GM23338 (cell line): ENCODE data around the gene SUPT3H. TPM values are rescaled to one million over a fixed set of nuclear protein-coding genes. Genes with fewer than 3 reads are reported as not detected.

Experiments used
- ATAC-seq: fragments of 200-7000 bp; cut with Tn5 transposase; 3 replicates; pipeline ENCODE4 v1.9.1; 2020
- DNase-seq: peaks from one replicate; pipeline ENCODE4 v3.0.0-alpha.2; 2015; ENCODE audit warnings: low spot score
- H2AFZ ChIP-seq: fragments of 200-600 bp; sonication (generic); 2 replicates; pipeline ENCODE4 v1.8.0; 2016; ENCODE audit warnings: antibody characterized with exemption, mild to moderate bottlenecking, moderate library complexity
- H3F3A ChIP-seq: fragments of 200-600 bp; sonication (generic); replicated peaks from 2 replicates; pipeline ENCODE4 v1.8.0; 2017; ENCODE audit warnings: antibody characterized with exemption, mixed run types, low read depth
- H3K27ac ChIP-seq: fragments of 200-600 bp; sonication (generic); 2 replicates; pipeline ENCODE4 v1.6.1; 2016; ENCODE audit warnings: low read depth
- H3K27me3 ChIP-seq: fragments of 200-600 bp; sonication (generic); 2 replicates; pipeline ENCODE4 v1.8.0; 2016; ENCODE audit warnings: mild to moderate bottlenecking, mixed run types, moderate library complexity; ENCODE audit not compliant: insufficient read depth
- H3K36me3 ChIP-seq: fragments of 200-600 bp; sonication (generic); 2 replicates; pipeline ENCODE4 v1.8.0; 2016; ENCODE audit warnings: mild to moderate bottlenecking; ENCODE audit not compliant: insufficient read depth
- H3K4me1 ChIP-seq: fragments of 200-600 bp; sonication (generic); 2 replicates; pipeline ENCODE4 v1.8.0; 2016; ENCODE audit warnings: mild to moderate bottlenecking, moderate library complexity; ENCODE audit not compliant: insufficient read depth
- H3K4me2 ChIP-seq: fragments of 200-600 bp; sonication (generic); 2 replicates; pipeline ENCODE4 v1.7.1; 2017; ENCODE audit warnings: mixed run types
- H3K4me3 ChIP-seq: fragments of 200-600 bp; sonication (generic); 2 replicates; pipeline ENCODE4 v1.6.1; 2016; ENCODE audit warnings: mixed run types
- H3K79me2 ChIP-seq: fragments of 200-600 bp; sonication (generic); replicated peaks from 2 replicates; pipeline ENCODE4 v1.8.0; 2017; ENCODE audit warnings: mild to moderate bottlenecking; ENCODE audit not compliant: insufficient read depth
- H3K9me2 ChIP-seq: fragments of 200-600 bp; sonication (generic); 2 replicates; pipeline ENCODE4 v1.8.0; 2017; ENCODE audit not compliant: insufficient read depth
- H4K20me1 ChIP-seq: fragments of 200-600 bp; sonication (generic); replicated peaks from 2 replicates; pipeline ENCODE4 v1.8.0; 2017; ENCODE audit warnings: mild to moderate bottlenecking; ENCODE audit not compliant: insufficient read depth
- H3K27ac Mint-ChIP-seq: 2 replicates; pipeline ENCODE4 v1.8.0; 2020; ENCODE audit warnings: inconsistent platforms, mild to moderate bottlenecking, moderate library complexity, mixed read lengths
- H3K27me3 Mint-ChIP-seq: 3 replicates; pipeline ENCODE4 v1.8.0; 2022; ENCODE audit warnings: low read depth, mild to moderate bottlenecking, moderate library complexity, mixed read lengths, inconsistent platforms; ENCODE audit not compliant: insufficient read depth, poor library complexity
- H3K36me3 Mint-ChIP-seq: 3 replicates; pipeline ENCODE4 v1.8.0; 2021; ENCODE audit warnings: low read depth, mild to moderate bottlenecking, inconsistent platforms, moderate library complexity, mixed read lengths
- H3K4me1 Mint-ChIP-seq: 3 replicates; pipeline ENCODE4 v1.8.0; 2020; ENCODE audit warnings: mild to moderate bottlenecking, inconsistent platforms, mixed read lengths
- H3K4me3 Mint-ChIP-seq: 3 replicates; pipeline ENCODE4 v1.8.0; 2021; ENCODE audit warnings: moderate library complexity, mild to moderate bottlenecking, inconsistent platforms, mixed read lengths
- H3K9me3 Mint-ChIP-seq: 3 replicates; pipeline ENCODE4 v1.8.0; 2020; ENCODE audit warnings: moderate library complexity, mild to moderate bottlenecking, inconsistent platforms, mixed read lengths
- CREB1 ChIP-seq: fragments of 250-450 bp; sonication (Bioruptor Pico); IDR thresholded peaks from 2 replicates; pipeline ENCODE4 v1.5.0; 2020; ENCODE audit warnings: low read depth, mild to moderate bottlenecking, moderate library complexity
- EZH2 ChIP-seq: fragments of 200-600 bp; sonication (generic); IDR thresholded peaks from one replicate; pipeline ENCODE4 v1.8.0; 2017; ENCODE audit warnings: antibody characterized with exemption, mild to moderate bottlenecking, low read depth; ENCODE audit not compliant: unreplicated experiment
- EZH2phosphoT487 ChIP-seq: fragments of 200-600 bp; sonication (generic); IDR thresholded peaks from one replicate; pipeline ENCODE4 v1.8.1; 2018; ENCODE audit warnings: antibody characterized with exemption; ENCODE audit not compliant: unreplicated experiment
- JUNB ChIP-seq: IDR thresholded peaks from one replicate; pipeline ENCODE4 v1.6.1; 2016; ENCODE audit warnings: antibody characterized with exemption; ENCODE audit not compliant: unreplicated experiment
- NANOG ChIP-seq: IDR thresholded peaks from 2 replicates; pipeline ENCODE4 v1.6.1; 2016; ENCODE audit warnings: antibody characterized with exemption, borderline replicate concordance
- POLR2AphosphoS5 ChIP-seq: IDR thresholded peaks from 2 replicates; pipeline ENCODE4 v1.6.1; 2016; ENCODE audit warnings: antibody characterized with exemption, low read depth
- ZNF114 ChIP-seq: fragments of 250-450 bp; sonication (Bioruptor Pico); IDR thresholded peaks from 2 replicates; pipeline ENCODE4 v1.5.0; 2020; ENCODE audit warnings: mild to moderate bottlenecking, moderate library complexity
- ZNF331 ChIP-seq: fragments of 250-450 bp; sonication (Bioruptor Pico); IDR thresholded peaks from 2 replicates; pipeline ENCODE4 v1.5.0; 2020; ENCODE audit warnings: low read depth, mild to moderate bottlenecking, moderate library complexity
- polyA plus RNA-seq: library from polyadenylated mRNA; unstranded; fragments of >200 nt; fragmentation: Nextera tagmentation; extraction: Ambion mirVana; gene quantifications from 2 replicates; pipeline ENCODE4 v1.2.1, GENCODE V29; 2016
- total RNA-seq: library from RNA; depleted of rRNA; stranded (reverse); fragments of >200 nt; shearing (Covaris generic); gene quantifications from 2 replicates; pipeline ENCODE4 v1.2.3, GENCODE V29; 2014
- TF ChIP-seq, protein P1 (sequence below): IDR thresholded peaks from one replicate; pipeline ENCODE4 v1.6.1; 2018; ENCODE audit warnings: antibody characterized with exemption; ENCODE audit not compliant: unreplicated experiment
- TF ChIP-seq, protein P2 (sequence below), 2 experiments: fragments of 200-600 bp in 1 of 2; sonication (generic) in 1 of 2; conservative IDR thresholded peaks; 2 replicates each; pipeline versions ENCODE4 v1.5.1 to v1.6.1; 2016 to 2017; ENCODE audit warnings: antibody characterized with exemption in 2 of 2, low read depth in 2 of 2, mild to moderate bottlenecking in 2 of 2, moderate library complexity in 1 of 2
- TF ChIP-seq, protein P3 (sequence below): fragments of 250-450 bp; sonication (Bioruptor Pico); IDR thresholded peaks from 2 replicates; pipeline ENCODE4 v1.5.0; 2020; ENCODE audit warnings: mild to moderate bottlenecking, moderate library complexity

Gene SUPT3H
- total and polyA plus RNA-seq, 2 experiments from 2014 or later, result 11.4 to 30.1 TPM

DNA sequence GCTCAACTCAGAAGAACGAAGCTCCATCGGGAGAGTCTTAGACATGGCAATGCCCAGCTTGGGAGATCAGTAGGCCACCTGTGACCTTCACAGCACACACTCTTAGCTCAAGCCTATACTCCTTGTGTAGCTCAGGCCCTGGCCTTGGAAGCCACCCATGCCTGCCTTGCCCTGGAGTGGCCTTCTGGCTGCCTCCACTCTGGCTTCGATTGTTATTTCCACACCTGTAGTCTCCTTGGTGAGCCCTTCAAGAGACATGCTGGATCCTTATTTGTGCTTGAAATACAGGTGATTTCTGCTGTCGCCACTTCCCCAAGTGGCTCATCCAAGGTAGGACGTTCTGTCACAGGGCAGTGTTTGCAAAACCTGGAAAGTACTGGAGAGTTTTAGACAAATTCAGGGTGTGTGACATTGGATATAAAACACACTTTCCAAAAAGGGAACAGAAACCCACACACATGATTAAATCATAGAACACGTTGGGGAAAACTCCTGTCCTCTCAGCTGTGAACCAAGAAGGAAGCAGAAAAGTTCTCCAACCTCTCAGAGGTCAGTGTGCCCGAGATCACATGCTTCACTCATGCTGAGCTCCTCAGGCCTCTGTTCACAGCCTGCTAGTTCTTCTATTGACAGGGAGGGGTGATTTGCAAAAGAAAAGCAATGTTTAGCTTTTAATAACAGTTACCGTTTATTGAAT lies 598.5 kb downstream of the SUPT3H start:
- no peak overlapping the region for H3K4me3 Mint-ChIP-seq
- no peak for ATAC-seq

More for the DNA sequence above, 598.5 kb downstream of the SUPT3H start:
- Mint-ChIP-seq H3K36me3 (no peaks in the 10 kb centered on the region), H3K27me3 (peaks cover 2% of the 10 kb centered on the region), H3K9me3 (peaks cover 2% of the 10 kb centered on the region; the same call in 2 of the 3 replicates), H3K4me1 (peaks cover 10% of the 10 kb centered on the region), H3K27ac (no peak overlapping the region)
- H3K4me2 ChIP-seq, result no peak overlapping the region
- H4K20me1 ChIP-seq, result no peaks in the 10 kb centered on the region
- no peaks in the 10 kb centered on the region for H3K27me3 ChIP-seq
- H3K9me2 ChIP-seq, result peaks cover 11% of the 10 kb centered on the region; the same call in 1 of the 2 replicates
- no peak overlapping the region for H3K4me3 ChIP-seq
- H3F3A ChIP-seq, result no peaks in the 10 kb centered on the region
- TF ChIP-seq EZH2, result no peak
- TF ChIP-seq, protein P1, sequence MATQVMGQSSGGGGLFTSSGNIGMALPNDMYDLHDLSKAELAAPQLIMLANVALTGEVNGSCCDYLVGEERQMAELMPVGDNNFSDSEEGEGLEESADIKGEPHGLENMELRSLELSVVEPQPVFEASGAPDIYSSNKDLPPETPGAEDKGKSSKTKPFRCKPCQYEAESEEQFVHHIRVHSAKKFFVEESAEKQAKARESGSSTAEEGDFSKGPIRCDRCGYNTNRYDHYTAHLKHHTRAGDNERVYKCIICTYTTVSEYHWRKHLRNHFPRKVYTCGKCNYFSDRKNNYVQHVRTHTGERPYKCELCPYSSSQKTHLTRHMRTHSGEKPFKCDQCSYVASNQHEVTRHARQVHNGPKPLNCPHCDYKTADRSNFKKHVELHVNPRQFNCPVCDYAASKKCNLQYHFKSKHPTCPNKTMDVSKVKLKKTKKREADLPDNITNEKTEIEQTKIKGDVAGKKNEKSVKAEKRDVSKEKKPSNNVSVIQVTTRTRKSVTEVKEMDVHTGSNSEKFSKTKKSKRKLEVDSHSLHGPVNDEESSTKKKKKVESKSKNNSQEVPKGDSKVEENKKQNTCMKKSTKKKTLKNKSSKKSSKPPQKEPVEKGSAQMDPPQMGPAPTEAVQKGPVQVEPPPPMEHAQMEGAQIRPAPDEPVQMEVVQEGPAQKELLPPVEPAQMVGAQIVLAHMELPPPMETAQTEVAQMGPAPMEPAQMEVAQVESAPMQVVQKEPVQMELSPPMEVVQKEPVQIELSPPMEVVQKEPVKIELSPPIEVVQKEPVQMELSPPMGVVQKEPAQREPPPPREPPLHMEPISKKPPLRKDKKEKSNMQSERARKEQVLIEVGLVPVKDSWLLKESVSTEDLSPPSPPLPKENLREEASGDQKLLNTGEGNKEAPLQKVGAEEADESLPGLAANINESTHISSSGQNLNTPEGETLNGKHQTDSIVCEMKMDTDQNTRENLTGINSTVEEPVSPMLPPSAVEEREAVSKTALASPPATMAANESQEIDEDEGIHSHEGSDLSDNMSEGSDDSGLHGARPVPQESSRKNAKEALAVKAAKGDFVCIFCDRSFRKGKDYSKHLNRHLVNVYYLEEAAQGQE, result no peak
- TF ChIP-seq NANOG, result no peak
- TF ChIP-seq, protein P2, sequence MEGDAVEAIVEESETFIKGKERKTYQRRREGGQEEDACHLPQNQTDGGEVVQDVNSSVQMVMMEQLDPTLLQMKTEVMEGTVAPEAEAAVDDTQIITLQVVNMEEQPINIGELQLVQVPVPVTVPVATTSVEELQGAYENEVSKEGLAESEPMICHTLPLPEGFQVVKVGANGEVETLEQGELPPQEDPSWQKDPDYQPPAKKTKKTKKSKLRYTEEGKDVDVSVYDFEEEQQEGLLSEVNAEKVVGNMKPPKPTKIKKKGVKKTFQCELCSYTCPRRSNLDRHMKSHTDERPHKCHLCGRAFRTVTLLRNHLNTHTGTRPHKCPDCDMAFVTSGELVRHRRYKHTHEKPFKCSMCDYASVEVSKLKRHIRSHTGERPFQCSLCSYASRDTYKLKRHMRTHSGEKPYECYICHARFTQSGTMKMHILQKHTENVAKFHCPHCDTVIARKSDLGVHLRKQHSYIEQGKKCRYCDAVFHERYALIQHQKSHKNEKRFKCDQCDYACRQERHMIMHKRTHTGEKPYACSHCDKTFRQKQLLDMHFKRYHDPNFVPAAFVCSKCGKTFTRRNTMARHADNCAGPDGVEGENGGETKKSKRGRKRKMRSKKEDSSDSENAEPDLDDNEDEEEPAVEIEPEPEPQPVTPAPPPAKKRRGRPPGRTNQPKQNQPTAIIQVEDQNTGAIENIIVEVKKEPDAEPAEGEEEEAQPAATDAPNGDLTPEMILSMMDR (conservative IDR thresholded peaks at IDR 0.05; ENCODE audit: low read depth in 2 of 2), result no peak
- TF ChIP-seq CREB1 (CRISPR knock-in tag), result no peak
- TF ChIP-seq POLR2AphosphoS5, result no peak
- no peak for TF ChIP-seq JUNB
- TF ChIP-seq, protein P3, sequence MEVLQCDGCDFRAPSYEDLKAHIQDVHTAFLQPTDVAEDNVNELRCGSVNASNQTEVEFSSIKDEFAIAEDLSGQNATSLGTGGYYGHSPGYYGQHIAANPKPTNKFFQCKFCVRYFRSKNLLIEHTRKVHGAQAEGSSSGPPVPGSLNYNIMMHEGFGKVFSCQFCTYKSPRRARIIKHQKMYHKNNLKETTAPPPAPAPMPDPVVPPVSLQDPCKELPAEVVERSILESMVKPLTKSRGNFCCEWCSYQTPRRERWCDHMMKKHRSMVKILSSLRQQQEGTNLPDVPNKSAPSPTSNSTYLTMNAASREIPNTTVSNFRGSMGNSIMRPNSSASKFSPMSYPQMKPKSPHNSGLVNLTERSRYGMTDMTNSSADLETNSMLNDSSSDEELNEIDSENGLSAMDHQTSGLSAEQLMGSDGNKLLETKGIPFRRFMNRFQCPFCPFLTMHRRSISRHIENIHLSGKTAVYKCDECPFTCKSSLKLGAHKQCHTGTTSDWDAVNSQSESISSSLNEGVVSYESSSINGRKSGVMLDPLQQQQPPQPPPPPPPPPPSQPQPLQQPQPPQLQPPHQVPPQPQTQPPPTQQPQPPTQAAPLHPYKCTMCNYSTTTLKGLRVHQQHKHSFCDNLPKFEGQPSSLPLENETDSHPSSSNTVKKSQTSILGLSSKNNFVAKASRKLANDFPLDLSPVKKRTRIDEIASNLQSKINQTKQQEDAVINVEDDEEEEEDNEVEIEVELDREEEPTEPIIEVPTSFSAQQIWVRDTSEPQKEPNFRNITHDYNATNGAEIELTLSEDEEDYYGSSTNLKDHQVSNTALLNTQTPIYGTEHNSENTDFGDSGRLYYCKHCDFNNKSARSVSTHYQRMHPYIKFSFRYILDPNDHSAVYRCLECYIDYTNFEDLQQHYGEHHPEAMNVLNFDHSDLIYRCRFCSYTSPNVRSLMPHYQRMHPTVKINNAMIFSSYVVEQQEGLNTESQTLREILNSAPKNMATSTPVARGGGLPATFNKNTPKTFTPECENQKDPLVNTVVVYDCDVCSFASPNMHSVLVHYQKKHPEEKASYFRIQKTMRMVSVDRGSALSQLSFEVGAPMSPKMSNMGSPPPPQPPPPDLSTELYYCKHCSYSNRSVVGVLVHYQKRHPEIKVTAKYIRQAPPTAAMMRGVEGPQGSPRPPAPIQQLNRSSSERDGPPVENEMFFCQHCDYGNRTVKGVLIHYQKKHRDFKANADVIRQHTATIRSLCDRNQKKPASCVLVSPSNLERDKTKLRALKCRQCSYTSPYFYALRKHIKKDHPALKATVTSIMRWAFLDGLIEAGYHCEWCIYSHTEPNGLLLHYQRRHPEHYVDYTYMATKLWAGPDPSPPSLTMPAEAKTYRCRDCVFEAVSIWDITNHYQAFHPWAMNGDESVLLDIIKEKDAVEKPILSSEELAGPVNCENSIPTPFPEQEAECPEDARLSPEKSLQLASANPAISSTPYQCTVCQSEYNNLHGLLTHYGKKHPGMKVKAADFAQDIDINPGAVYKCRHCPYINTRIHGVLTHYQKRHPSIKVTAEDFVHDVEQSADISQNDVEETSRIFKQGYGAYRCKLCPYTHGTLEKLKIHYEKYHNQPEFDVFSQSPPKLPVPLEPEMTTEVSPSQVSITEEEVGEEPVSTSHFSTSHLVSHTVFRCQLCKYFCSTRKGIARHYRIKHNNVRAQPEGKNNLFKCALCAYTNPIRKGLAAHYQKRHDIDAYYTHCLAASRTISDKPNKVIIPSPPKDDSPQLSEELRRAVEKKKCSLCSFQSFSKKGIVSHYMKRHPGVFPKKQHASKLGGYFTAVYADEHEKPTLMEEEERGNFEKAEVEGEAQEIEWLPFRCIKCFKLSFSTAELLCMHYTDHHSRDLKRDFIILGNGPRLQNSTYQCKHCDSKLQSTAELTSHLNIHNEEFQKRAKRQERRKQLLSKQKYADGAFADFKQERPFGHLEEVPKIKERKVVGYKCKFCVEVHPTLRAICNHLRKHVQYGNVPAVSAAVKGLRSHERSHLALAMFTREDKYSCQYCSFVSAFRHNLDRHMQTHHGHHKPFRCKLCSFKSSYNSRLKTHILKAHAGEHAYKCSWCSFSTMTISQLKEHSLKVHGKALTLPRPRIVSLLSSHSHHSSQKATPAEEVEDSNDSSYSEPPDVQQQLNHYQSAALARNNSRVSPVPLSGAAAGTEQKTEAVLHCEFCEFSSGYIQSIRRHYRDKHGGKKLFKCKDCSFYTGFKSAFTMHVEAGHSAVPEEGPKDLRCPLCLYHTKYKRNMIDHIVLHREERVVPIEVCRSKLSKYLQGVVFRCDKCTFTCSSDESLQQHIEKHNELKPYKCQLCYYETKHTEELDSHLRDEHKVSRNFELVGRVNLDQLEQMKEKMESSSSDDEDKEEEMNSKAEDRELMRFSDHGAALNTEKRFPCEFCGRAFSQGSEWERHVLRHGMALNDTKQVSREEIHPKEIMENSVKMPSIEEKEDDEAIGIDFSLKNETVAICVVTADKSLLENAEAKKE, result no peak
- no peak for TF ChIP-seq ZNF114 (CRISPR knock-in tag)
- no peak for TF ChIP-seq ZNF331 (CRISPR knock-in tag)
- TF ChIP-seq EZH2phosphoT487, result no peak
- no peak for DNase-seq
- H3K4me1 ChIP-seq, result 0 out of 2 replicates have a peak, but pooled peaks cover 4% of the 10 kb centered on the region
- no peak overlapping the region for H3K27ac ChIP-seq
- peak overlapping the region; percentile 69 for H2AFZ ChIP-seq
- H3K36me3 ChIP-seq, result no peaks in the 10 kb centered on the region
- H3K79me2 ChIP-seq, result no peaks in the 10 kb centered on the region
